ENCODE results near the gene CCDC157. TPM values are rescaled to one million over a fixed set of nuclear protein-coding genes. Genes with fewer than 3 reads are reported as not detected.

The CCDC157 gene
- total and polyA plus RNA-seq, 10 of the 15 experiments (the other 5 are each of a cell fraction or from before 2014, with no cell fraction given), result 0.10 to 2.8 (median 1.2) TPM

DNA sequence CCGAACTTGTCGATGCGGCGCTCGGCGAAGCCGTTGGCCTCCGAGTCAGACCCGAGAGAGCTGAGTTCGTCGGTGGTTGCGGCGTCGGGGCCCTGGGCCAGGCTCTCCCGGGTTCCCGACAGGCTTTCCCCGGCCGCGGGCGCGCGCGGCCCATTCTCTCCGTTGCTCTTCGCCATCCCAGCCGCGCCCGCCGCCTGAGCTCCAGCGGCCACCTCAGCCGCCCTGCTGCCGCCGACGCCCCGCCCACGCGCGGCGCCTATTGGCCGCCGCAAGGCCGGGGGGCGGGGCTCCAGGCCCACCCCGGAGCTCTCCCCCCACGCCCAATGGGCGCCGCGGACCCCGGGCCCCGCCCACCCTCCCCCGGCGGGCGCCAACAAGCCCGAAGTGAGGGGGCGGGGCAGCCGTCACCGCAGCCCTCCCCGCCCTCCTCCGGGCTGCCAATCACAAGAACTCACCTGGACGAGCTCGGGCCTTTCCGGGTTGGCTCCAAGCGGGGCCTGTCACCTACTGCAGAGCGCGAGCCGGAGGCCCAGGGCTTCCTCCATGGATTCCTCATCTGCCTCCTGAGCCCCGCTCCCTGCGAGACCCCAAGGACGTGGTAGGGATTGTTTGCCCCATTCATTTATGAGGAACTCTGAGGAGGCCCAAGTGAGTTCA lies 30.0 kb upstream of the CCDC157 start, which contains the start of gene TBC1D10A (continued):
- peak; percentile 58 for TF ChIP-seq IKZF1 (conservative IDR thresholded peaks at IDR 0.05)
- no peak for TF ChIP-seq ESRRA (IDR thresholded peaks at IDR 0.05; ENCODE audit: low read length)
- peak; percentile 52; the same call in 1 of the 2 replicates for TF ChIP-seq YY1 (IDR thresholded peaks at IDR 0.05; ENCODE audit: low read depth, low read length)
- TF ChIP-seq, protein P1, sequence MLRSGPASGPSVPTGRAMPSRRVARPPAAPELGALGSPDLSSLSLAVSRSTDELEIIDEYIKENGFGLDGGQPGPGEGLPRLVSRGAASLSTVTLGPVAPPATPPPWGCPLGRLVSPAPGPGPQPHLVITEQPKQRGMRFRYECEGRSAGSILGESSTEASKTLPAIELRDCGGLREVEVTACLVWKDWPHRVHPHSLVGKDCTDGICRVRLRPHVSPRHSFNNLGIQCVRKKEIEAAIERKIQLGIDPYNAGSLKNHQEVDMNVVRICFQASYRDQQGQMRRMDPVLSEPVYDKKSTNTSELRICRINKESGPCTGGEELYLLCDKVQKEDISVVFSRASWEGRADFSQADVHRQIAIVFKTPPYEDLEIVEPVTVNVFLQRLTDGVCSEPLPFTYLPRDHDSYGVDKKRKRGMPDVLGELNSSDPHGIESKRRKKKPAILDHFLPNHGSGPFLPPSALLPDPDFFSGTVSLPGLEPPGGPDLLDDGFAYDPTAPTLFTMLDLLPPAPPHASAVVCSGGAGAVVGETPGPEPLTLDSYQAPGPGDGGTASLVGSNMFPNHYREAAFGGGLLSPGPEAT (IDR thresholded peaks at IDR 0.05; ENCODE audit: low read depth), result peak; percentile 54; the same call in 1 of the 2 replicates
- TF ChIP-seq FOS (IDR thresholded peaks at IDR 0.05; ENCODE audit: borderline replicate concordance, extremely low read depth, insufficient read length), result no peak
- no peak for TF ChIP-seq MEF2A (IDR thresholded peaks at IDR 0.05; ENCODE audit: insufficient read depth, low read depth, low read length)
- TF ChIP-seq NFYA (IDR thresholded peaks at IDR 0.05; ENCODE audit: borderline replicate concordance, low read depth, low read length), result no peak
- peak; percentile 29; the same call in 1 of the 2 replicates for TF ChIP-seq BACH1 (IDR thresholded peaks at IDR 0.05; ENCODE audit: borderline replicate concordance)
- TF ChIP-seq ZSCAN29 (IDR thresholded peaks at IDR 0.05), result no peak
- TF ChIP-seq NFIC (IDR thresholded peaks at IDR 0.05; ENCODE audit: low read depth, low read length), result no peak
- peak; percentile 70; the same call in 1 of the 2 replicates for TF ChIP-seq NFYB (IDR thresholded peaks at IDR 0.05; ENCODE audit: insufficient read depth, low read depth, low read length)
- TF ChIP-seq, protein P2, sequence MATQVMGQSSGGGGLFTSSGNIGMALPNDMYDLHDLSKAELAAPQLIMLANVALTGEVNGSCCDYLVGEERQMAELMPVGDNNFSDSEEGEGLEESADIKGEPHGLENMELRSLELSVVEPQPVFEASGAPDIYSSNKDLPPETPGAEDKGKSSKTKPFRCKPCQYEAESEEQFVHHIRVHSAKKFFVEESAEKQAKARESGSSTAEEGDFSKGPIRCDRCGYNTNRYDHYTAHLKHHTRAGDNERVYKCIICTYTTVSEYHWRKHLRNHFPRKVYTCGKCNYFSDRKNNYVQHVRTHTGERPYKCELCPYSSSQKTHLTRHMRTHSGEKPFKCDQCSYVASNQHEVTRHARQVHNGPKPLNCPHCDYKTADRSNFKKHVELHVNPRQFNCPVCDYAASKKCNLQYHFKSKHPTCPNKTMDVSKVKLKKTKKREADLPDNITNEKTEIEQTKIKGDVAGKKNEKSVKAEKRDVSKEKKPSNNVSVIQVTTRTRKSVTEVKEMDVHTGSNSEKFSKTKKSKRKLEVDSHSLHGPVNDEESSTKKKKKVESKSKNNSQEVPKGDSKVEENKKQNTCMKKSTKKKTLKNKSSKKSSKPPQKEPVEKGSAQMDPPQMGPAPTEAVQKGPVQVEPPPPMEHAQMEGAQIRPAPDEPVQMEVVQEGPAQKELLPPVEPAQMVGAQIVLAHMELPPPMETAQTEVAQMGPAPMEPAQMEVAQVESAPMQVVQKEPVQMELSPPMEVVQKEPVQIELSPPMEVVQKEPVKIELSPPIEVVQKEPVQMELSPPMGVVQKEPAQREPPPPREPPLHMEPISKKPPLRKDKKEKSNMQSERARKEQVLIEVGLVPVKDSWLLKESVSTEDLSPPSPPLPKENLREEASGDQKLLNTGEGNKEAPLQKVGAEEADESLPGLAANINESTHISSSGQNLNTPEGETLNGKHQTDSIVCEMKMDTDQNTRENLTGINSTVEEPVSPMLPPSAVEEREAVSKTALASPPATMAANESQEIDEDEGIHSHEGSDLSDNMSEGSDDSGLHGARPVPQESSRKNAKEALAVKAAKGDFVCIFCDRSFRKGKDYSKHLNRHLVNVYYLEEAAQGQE (IDR thresholded peaks at IDR 0.05; ENCODE audit: low read depth, low read length), result no peak
- TF ChIP-seq MTA3 (IDR thresholded peaks at IDR 0.05; ENCODE audit: borderline replicate concordance, low read length), result no peak
- TF ChIP-seq, protein P3, sequence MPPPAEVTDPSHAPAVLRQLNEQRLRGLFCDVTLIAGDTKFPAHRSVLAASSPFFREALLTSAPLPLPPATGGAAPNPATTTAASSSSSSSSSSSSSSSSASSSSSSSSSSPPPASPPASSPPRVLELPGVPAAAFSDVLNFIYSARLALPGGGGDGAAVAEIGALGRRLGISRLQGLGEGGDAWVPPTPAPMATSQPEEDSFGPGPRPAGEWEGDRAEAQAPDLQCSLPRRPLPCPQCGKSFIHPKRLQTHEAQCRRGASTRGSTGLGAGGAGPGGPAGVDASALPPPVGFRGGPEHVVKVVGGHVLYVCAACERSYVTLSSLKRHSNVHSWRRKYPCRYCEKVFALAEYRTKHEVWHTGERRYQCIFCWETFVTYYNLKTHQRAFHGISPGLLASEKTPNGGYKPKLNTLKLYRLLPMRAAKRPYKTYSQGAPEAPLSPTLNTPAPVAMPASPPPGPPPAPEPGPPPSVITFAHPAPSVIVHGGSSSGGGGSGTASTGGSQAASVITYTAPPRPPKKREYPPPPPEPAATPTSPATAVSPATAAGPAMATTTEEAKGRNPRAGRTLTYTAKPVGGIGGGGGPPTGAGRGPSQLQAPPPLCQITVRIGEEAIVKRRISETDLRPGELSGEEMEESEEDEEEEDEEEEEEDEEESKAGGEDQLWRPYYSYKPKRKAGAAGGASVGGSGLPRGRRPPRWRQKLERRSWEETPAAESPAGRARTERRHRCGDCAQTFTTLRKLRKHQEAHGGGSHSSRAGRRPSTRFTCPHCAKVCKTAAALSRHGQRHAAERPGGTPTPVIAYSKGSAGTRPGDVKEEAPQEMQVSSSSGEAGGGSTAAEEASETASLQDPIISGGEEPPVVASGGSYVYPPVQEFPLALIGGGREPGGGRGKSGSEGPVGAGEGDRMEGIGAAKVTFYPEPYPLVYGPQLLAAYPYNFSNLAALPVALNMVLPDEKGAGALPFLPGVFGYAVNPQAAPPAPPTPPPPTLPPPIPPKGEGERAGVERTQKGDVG (CRISPR knock-in tag; IDR thresholded peaks at IDR 0.05), result no peak
- peak in 1 of 2 experiments; percentile 90; a peak in 2 of 3 replicates for TF ChIP-seq EGR1 (IDR thresholded peaks at IDR 0.05; ENCODE audit: borderline replicate concordance in 1 of 2, low read depth in 2 of 2, low read length in 2 of 2)
- peak; percentile 27 for TF ChIP-seq RELA (IDR thresholded peaks at IDR 0.05; ENCODE audit: borderline replicate concordance, partially characterized antibody)
- TF ChIP-seq, protein P4, sequence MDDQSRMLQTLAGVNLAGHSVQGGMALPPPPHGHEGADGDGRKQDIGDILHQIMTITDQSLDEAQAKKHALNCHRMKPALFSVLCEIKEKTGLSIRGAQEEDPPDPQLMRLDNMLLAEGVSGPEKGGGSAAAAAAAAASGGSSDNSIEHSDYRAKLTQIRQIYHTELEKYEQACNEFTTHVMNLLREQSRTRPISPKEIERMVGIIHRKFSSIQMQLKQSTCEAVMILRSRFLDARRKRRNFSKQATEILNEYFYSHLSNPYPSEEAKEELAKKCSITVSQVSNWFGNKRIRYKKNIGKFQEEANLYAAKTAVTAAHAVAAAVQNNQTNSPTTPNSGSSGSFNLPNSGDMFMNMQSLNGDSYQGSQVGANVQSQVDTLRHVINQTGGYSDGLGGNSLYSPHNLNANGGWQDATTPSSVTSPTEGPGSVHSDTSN (IDR thresholded peaks at IDR 0.05; ENCODE audit: insufficient replicate concordance, low read depth, low read length), result peak; percentile 95
